ENCODE data around the gene ACSL6.

Gene ACSL6

DNA sequence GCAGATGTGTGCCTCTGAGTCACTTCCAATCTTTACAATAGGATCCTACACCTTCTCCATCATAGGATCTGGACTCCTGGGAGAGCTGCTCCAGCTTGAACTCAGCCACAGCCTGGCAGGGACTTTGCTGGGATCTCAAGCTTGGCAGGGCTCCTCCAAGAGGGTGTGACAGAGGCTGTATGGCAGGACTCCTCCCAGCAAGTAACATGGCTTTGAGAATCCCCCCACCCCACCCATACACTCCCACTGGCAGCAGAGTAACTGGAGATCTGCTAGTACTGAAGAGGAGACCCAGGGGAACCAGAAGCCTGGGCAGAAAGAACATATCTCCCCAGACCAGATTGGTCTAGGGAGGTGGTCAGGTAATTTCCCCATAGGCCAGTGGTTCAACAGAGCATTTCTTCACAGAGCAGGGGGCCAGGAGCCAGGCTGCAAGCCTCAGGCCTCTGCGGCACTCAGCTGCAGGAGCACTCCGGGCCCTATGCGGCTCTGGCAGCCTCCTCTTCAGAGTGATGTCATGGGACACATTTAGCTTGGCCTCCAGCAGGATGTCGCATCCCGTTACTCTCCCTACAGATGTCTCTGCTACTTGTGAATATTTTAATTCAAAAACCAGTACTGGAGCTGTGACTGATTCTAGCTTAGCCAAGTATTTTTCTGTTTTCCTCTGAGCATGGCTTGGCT is 1.7 kb upstream of the ACSL6 start:
- no peak for DNase-seq

DNA sequence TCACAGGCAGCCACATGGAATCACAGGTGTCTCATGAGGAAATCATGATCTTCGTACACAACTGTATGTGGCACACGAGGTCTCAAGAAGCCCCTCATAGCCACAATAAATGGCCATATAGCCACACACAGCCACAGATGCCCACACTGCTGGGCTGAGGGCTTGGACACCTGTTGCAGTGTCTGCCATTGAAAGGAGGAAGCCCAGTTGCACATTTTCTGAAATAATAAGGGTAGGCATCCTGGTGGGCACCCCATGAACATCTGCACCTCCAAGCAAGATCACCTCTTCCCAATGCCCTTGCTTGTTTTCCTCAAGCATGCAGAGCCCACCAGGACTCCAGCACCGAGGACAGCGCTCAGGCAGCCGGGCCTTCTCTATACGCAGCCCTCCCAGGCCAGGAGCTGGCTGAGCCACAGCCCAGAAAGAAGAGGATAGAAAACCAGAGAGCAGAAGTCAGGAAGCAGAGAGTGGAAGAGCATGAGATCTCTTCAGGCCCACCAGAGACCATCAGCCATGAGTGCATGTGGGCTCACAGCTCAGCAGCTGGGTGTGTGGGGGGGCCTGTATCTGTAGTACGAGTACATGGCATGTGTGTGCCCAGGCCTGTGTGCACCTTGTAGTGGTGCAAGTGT is 1.0 kb upstream of the ACSL6 start:
- no peak for DNase-seq

DNA sequence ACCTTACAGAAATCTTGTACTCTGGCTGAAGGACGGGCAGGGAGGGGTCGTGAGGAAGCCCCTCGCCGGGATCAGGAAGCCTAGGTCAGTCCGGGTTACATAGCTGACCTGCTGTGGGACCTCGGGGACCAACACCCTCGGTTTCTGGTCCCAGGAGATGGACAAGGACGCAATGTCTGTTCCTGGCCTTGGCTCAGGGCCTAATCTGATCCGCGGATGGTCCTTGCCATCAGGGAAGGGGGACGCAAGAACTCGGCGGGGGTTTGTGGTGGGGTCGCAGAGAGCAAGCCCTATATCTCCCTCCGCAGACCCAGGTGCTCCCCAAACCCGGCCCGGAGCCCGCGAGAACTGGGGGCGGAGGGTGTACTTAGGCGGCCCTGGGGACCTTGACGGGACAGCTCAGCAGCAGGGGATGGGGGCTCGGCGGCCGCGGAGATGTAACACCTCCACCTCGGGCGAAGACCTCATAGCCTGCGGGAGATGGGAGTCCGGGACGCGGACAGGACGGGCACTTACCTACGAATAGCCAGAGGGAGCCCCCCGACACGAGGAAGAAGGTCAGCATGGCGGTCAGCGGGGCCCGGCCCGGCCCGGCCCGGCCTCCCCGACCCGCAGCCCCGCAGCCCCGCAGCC is 353 bp downstream of the ACSL6 start:
- no peak for DNase-seq

DNA sequence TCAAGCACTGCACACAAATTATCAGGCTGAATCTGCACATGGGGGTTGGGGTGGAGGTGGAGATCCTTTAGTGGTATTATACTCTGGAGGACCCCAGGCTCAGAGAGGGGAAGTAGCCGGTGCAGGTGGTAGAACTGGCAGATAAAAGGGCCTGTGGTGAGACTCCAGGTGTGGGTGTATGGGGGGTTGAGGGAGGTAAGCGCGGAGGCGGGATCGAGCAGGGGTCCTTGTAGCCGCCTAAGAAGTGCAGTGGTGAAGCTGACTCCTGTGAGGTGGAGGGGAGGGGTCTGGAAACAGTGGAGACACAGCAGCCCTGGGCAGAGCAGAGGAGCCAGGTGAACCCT is 841 bp downstream of the ACSL6 start:
- DNase-seq: no peak

DNA sequence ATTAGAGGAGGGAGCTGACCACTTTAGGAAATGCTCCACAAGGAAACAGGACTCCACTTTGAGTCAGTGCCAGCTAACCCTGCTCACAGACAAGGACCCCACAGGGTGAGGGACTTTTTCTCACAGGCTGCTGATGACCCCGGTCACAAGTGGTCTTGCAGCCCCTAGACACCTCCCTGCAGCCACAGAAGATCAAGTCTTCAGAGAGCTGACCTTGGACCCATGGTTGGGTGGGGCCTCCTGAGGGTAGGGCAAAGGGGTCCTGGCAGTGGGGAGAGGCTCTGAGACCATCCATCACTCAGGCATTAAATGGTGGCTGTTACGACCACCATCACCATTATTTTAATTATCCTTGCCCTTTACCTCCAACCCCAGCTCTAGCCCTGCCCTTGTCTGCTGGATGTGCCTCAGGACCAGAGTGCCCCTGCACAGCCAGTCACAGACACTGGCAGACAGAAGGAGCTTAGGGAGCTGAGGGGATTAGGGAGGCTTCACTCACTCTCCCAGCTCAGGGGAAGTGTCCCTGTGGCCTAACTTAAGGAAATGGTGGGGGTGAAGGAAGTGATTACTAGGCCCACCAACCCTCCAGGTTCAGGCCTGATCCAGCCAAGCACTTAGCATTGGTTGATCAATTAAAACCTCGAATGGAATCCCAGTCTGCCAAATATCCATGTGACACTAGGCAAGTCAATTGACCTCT is 1.6 kb downstream of the ACSL6 start:
- no peak for DNase-seq

DNA sequence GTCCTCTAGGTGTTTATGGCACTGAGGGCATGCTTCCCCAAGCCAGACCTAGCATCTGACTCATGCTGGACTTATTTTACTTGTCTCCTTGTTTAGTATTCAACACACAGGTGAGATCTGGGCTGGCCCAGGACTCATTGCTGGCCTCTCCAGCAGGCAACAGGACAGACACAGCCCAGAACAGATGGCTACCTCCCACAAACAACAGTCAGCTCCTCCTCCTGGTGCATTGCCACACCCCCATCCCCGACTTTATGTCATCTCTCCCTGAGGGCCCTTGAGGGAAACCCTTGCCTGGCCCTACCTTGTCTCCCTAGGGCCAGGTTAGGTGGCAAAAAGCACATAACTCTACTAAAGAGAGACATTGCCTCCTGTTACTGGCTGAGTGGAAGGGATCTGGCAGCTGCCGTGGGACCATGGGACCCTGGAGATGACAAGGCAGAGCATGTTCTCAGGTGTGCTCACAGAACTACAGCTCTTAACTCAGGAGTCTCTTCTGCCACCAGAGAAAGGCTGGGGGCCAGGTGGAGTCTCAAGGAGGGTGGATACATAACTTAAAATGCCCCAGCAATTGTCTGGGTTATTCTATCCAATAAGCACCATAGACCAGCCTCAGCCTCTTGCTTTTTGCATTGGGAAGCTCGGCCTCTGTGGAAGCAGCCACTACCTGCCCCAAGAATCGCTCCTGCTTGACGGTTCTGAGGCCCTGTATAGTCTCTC is 2.3 kb downstream of the ACSL6 start:
- peak; percentile 13 for DNase-seq

DNA sequence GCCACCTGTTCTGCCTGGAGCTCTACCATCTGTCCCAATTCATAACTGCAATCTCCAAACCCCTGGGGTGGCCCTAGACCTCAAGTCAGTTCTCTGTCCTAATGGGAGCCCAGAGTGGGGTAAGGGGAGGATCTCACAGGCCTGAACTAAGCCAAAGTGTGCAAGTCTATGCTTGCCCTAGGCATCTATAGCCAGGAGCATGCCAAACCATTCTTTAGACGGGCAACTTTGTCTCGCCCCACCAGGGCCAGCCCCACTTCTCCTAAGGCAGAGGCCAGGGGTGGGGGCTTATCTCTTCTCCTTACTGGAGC is 3.3 kb downstream of the ACSL6 start:
- no peak for DNase-seq

DNA sequence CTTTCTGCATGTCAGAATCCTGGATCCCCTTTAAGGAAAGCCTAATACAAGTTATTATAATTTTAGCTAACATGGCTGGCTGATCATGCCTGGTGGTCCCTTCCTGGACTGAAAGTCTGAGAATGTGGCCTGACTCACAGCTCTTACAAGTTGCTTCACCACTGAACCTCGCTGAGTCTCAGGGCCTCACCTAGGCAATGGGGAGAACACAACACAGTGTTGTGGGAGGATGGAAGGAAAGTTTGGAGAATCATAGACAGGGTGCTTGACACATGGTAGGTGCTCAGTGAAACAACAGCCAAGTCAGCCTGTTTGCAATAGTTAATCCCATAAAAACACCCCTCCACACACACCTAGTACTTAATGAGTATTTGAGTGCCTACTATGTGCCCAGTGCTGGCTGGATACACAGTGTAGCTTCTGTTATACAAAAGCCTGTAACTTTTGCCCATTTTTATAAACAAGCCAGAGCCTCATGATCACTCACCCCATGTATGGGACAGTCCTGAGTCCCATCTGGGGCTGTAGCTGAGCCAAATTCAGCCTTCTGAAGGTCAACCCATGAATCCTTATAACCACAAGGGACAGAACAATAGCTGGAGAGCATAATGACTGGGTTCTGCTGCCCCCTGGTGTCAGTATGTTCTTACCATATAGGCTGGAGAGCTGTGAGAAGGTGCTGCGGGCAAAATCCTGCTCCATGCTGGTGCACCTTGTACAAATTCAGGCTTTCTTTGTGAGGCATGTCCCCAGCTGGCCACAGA is 3.9 kb downstream of the ACSL6 start:
- peak; percentile 65 for DNase-seq

DNA sequence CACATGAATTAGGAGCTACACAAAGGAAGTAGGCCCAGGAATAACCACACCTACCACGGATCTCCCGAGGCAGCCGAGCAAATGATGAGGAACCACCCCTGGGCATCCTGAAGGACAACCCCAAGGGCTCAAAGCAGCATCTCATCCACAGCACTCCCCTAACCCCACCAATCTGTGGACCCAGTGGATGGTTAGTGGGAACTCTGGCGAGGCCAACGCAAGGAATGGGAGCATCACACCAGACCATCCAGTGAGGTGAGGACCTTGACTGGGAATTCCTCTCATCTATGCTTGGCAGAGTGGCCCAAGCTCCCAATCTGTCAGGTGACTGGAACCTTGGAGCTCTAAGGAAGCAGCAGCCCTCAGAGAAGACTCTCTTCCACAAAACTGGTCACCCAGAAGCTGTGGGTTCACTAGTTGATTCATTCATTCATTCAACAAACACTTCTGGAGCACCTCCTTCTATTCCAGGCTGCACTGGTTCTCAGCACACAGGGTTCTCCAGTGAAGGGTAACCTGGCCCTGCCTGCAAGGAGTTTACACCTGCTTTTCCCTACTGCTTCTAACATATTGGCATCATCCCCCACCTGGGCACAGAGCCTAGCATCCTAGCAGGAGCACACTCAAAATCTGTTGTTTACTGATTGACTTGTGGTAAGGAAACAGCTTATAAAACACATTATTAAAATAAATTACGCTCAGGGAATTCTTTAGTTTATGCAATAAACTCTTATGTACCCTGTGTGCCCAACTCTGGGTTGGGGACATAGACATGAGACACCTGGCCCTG is 4.9 kb downstream of the ACSL6 start:
- no peak for DNase-seq

DNA sequence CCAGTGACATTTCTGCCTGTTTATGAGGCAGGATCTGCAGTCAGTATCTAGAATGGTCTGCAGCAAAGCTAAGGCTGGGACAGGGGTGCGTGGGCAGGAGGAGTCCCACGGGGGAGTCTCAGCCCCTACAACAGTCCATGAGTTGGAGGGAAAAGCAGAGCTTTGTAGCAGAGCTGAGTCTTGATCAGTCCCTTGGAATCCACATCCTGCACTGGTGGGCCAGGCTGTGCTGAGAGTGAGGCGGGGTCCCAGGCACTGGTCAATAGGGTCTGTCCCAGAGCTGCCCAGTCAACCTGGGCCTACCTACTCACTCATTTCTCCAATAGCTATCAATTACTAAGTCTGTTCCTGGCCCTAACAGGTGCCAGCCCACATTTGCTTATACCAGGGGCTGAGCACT is 5.9 kb downstream of the ACSL6 start:
- DNase-seq: no peak

DNA sequence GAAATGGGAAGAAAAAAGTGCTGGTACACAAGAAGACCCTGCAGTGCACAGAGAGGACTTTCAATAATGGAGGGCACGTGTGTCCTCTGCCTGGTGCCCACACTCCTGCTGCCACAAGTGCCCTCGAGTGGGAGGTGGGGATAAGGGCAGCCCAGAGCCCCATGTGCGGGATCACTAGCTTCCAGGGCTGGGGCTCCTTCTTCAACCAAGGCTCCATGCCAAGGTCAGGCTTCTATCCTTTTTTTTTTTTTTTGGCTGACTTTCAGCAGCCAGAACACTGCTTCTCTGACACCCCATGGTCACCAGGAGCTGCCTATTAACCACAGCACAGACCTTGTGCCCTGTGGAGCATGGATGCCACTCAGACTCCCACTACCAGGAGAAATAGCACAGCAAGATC is 7.5 kb downstream of the ACSL6 start:
- no peak for DNase-seq

DNA sequence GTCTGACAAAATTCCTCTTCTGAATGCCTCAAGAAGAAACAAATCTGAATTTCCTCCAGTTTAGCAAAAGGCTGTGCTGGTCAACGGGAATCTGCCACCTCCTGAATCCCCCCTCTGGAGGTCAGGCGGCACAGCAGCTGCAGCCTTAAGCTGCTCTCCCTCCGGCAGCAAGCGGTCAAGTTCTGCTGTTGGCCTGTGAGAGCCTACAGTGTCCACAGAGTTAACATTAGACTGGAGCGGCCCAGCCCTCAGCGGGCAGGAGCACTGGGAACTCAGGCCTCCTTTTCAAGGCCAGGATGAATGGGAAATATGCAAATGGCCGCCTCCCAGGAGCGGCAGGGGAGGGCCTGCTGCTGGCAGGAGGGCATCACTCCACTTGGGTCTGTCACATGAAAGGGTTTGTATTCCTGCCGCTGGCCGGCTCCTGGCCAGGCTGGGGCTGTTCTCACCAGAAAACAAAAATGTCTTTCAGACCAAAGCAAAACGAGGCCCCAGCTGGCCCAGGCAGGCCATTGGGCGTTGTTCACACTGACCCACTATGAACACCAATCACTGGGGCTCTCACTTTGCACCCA is 8.2 kb downstream of the ACSL6 start:
- DNase-seq: no peak

DNA sequence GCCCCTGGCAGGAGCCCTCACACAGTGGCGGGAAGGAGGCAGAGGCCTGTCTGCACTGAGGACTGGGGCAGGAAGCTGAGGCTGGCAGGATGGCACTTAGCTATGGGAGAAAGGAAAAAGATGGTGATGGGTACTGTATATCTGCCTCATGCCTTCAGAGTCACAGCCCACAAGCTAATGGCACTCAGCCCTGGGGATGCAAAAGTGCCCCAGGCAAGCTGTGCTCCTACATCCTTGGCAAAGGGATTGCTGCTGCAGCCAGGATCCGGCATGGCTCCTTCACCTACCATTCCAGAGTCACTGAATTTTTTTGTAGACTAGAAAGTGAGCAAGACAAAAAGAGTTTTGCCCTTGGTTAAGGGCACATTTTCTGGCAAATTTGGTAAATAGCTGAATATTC is 8.7 kb downstream of the ACSL6 start:
- DNase-seq: no peak

DNA sequence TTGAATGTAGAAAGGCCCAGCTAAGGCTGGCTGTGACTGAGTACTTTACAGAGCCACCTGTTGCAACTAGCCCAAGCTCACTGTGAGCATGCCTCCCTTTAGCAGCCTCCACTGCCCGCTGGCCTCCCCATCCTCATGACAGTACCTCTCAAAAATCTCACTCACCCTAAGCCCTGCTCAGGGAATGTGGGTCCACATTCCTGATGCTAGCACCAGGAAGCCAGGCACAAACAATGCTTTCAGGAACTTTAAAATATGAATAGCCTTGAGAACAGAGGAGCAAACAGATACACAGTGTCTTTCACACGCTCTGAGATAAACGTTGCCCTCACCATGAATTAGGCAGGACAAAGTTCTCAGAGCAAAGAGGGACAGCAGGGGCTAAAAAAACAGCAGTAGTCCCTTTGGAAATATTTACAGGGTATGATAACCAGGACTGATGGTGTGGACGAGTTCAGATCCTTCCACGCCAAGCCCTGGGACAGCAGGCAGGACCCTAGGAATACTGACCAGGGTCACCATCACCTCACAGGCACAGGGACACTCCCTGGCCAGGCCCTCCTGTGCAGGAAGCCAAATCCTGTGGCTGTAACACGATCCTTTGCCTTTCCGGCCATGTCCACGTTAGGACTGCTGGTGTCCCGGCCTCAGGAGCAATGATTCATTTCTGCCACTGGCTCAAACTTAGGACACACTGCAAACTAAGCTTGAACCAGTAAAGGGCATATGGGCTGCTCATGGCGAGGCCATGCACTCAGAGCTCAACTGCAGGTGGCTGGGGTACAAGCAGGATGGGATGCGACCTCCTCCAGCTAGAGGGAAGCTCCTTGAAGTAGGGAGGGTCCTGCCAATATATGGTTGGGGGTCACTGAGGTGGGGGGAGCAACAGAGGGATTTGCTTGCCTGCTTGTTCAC is 9.6 kb downstream of the ACSL6 start:
- no peak for DNase-seq

DNA sequence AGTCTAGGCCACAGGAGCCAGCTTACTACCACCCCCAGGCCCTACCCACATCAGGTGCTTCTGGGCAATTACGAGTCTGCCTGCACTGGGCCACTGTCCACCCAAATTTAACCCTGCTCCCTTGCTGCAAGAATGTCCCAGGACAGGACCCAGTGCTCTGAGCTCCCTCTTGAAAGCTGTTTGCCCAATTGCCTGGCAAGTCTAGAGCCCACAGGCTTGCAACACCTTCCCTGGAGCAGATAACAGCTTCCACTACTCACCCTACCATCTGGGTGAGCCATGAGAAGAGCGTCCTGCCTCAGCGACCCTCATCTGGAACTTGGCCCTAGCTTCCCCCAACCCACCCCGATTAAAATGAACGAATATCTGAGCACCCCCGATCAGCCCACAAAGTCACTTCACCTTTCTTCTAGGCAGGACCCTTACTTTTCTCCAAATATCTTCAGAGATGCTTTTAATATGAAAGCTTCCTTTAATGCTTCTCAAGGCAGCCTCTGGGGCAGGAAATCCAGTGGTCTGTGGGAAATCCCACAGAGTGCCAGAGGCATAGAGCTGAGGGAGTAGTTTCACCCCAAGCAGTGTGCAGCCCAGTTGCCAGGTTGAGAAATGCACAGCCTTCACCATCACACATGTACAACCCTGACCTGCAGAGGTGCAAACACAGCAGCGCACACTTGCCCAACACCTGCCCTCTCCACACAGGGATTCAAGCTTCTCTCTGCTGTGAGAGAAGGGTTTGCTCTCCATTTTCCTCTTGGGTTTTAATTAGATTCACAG is 10.6 kb downstream of the ACSL6 start:
- no peak for DNase-seq

DNA sequence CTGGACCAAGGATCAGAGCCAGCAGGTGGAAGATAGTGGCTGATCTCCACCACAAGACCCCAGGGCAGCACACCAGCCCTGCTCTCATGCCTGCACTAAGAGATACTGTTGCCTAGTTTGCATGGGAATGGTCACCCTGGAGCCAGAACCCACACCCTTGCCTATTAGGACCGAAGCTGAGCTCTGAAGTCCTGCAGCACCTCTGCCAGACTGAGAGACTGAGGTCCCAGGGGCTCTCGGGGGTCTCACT is 11.3 kb downstream of the ACSL6 start:
- no peak for DNase-seq

DNA sequence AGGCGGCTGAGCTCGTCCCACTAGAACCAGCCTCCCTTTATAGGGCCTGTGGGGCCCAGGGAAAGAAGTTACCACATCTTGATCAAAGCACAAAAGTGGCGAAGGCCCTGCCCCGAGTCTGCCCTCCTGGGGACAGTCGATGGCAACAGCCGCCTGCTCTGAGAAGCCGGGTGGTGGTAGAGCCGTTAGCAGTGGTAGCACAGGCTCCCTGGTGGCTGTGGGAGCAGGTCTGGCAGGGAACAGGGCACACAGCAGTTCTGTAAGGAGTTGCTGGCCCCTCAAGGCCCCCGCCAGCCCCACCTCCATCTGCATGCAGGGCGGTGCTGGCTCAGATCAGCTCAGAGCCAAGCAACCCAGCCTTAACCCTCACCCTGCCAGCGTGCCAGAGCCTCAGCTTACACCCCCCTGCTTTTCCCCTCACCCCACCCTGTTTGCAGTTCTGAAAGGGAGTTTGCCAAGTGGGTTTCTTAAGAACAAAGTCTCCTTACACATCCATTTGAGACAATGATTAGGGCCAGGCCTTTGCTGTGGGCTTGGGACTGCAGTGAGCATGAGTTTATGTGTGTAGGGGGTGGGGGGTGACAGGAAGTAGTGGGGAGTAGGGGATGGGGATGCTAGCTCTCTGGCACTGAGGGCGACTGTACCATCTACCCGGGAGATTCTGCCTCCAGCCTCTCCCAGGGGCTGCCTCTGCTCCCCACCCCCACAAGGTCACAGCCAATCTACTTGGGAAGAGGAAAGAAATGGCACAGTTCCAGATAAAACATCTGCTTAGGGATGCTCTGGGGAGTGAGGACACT is 11.8 kb downstream of the ACSL6 start:
- peak; percentile 30 for DNase-seq

DNA sequence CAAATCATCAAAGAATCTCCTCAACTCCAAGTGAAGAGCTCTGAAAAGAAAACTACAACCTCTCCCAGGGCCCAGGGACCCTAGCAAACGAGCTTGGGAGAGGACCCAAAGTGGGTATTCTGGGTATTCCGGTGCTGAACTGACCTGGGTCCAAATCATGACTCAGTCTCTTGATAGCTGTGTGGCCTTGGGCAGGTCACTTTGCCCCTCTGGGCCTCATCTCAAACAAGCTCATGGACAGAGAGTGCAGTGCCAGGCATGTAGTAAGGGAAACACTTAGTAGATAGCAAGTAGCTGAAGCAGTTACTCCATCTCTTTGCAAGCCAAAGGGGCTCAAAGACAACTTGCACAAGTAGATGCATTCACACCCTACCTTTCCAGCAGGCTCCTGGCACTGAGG is 12.4 kb downstream of the ACSL6 start:
- DNase-seq: no peak

DNA sequence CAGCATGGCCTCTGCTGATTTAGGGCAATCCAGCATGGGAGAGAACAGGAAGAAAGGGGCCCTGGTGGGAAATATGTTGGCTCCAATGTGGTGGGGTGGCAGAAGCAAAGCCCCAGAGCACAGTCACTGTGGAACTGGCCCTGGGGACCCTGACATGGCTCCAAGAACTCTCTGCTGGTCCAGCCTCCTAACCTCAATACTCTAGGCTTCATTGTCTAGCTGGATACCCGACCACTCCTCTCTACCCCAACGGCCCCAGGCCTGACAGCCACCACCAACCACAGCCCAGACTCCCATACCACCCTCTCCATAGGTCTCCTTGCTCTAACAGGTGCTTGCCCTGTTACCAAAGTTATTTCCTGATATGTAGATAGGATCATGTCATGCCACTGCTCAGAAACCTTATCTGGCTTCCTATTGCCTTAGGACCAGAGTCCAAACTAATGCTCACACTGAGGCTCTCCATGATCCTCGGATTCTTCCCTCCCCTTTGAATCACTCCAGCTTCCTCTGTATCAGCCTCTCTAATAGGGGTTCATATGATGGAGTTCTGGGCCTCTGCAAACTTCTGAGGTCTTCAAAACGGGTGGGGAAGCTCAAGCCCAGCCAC is 12.9 kb downstream of the ACSL6 start:
- DNase-seq: no peak

All from NCI-H345 (cell line).